ENCODE results near the gene POLG. TPM values are rescaled to one million over a fixed set of nuclear protein-coding genes. Genes with fewer than 3 reads are reported as not detected.

Gene POLG
- total RNA-seq, 2 experiments from 2014 or later, result 139 to 140 TPM

GRCh38 chr15:89330119-89330518 lies 4.5 kb downstream of the POLG start:
- Mint-ChIP-seq H3K27ac (peak overlapping the region; percentile 84), H3K9me3 (peaks cover 2% of the 10 kb centered on the region), H3K4me1 (ENCODE audit: low read depth) (peaks cover 58% of the 10 kb centered on the region), H3K36me3 (ENCODE audit: low read depth) (peaks cover 85% of the 10 kb centered on the region), H3K27me3 (peaks cover 6% of the 10 kb centered on the region), H3K4me3 (peak overlapping the region; percentile 88)
- intact Hi-C loops (cut with DNase I, micrococcal nuclease), result loop anchor here (10.0 kb wide), 3 partner anchors 365 to 785 kb away; partner anchors contain the start of genes AEN (in 2 of the 2), DET1 (in 1 of the 2), PEX11A (in 1 of the 2) and WDR93 (in 1 of the 2)
- H3K9me3 ChIP-seq (ENCODE audit: control insufficient read depth in 1 of 2, insufficient read depth in 1 of 2, low read length in 2 of 2), result no peaks in the 10 kb centered on the region
- no peaks in the 10 kb centered on the region for H3K27me3 ChIP-seq (ENCODE audit: control insufficient read depth in 1 of 2, insufficient read depth in 2 of 2, low read length in 2 of 2)
- H3K36me3 ChIP-seq (ENCODE audit: insufficient read depth, low read length), result peaks cover 81% of the 10 kb centered on the region
- no peak for DNase-seq
- no peak for TF ChIP-seq CTCF (IDR thresholded peaks at IDR 0.05)
- no peak for ATAC-seq (ENCODE audit: poor library complexity)
- POLR2A ChIA-PET, result interaction anchor here (0.9 to 1.5 kb wide), 3 partner anchors 10 to 123 kb away, joined by 3 to 5 read pairs (median 4); no protein-coding TSS in a partner anchor
- no peak overlapping the region for H3K4me3 ChIP-seq (ENCODE audit: low read length)
- H3K4me1 ChIP-seq (ENCODE audit: insufficient read depth, low read length), result peaks cover 68% of the 10 kb centered on the region
- CTCF ChIA-PET, result interaction anchor here (1.9 kb wide), 1 partner anchor 28 kb away, joined by 7 read pairs; no protein-coding TSS in a partner anchor
- H3K27ac ChIP-seq (ENCODE audit: low read depth in 1 of 2, low read length in 2 of 2), result peak overlapping the region in 1 of 2 donors; percentile 40

GRCh38 chr15:89329329-89330084 lies 5.1 kb downstream of the POLG start:
- Histone ChIP-seq H3K27me3 (ENCODE audit: control insufficient read depth in 1 of 2, insufficient read depth in 2 of 2, low read length in 2 of 2) (no peaks in the 10 kb centered on the region), H3K36me3 (ENCODE audit: insufficient read depth, low read length) (peaks cover 87% of the 10 kb centered on the region), H3K4me3 (ENCODE audit: low read length) (no peak overlapping the region), H3K9me3 (ENCODE audit: control insufficient read depth in 1 of 2, insufficient read depth in 1 of 2, low read length in 2 of 2) (no peaks in the 10 kb centered on the region), H3K27ac (ENCODE audit: low read depth in 1 of 2, low read length in 2 of 2) (peak overlapping the region in 1 of 2 donors; percentile 40), H3K4me1 (ENCODE audit: insufficient read depth, low read length) (peaks cover 68% of the 10 kb centered on the region)
- Mint-ChIP-seq H3K4me1 (ENCODE audit: low read depth) (peaks cover 51% of the 10 kb centered on the region), H3K9me3 (no peaks in the 10 kb centered on the region), H3K27ac (peak overlapping the region; percentile 84), H3K36me3 (ENCODE audit: low read depth) (peaks cover 85% of the 10 kb centered on the region), H3K27me3 (no peaks in the 10 kb centered on the region), H3K4me3 (peak overlapping the region; percentile 88)
- peak in 5 of 14 experiments; percentile 10 to 58 (median 49) for DNase-seq
- ChIA-PET CTCF (interaction anchor here (1.9 kb wide), 1 partner anchor 29 kb away, joined by 7 read pairs; no protein-coding TSS in a partner anchor), POLR2A (interaction anchor here (1.2 to 1.5 kb wide), 2 partner anchors 9 to 122 kb away, joined by 4 to 5 read pairs; no protein-coding TSS in a partner anchor)
- no peak for ATAC-seq (ENCODE audit: poor library complexity)
- intact Hi-C loops (cut with DNase I, micrococcal nuclease), result loop anchor here (10.0 kb wide), 3 partner anchors 365 to 785 kb away; partner anchors contain the start of genes AEN (in 2 of the 2), DET1 (in 1 of the 2), PEX11A (in 1 of the 2) and WDR93 (in 1 of the 2)
- no peak for TF ChIP-seq CTCF (IDR thresholded peaks at IDR 0.05)

- ChIA-PET CTCF (interaction anchor here (1.3 kb wide), 1 partner anchor 30 kb away, joined by 5 read pairs; no protein-coding TSS in a partner anchor), POLR2A (interaction anchor here (0.6 to 1.5 kb wide), 3 partner anchors 8 to 361 kb away, joined by 3 to 5 read pairs (median 5); no protein-coding TSS in a partner anchor)
- TF ChIP-seq CTCF (IDR thresholded peaks at IDR 0.05), result no peak
- intact Hi-C loops (cut with DNase I, micrococcal nuclease), result no loop called here
- Histone ChIP-seq H3K36me3 (ENCODE audit: insufficient read depth, low read length) (peaks cover 96% of the 10 kb centered on the region), H3K4me3 (ENCODE audit: low read length) (no peak overlapping the region), H3K4me1 (ENCODE audit: insufficient read depth, low read length) (peaks cover 63% of the 10 kb centered on the region), H3K27ac (ENCODE audit: low read depth in 1 of 2, low read length in 2 of 2) (no peak overlapping the region), H3K27me3 (ENCODE audit: control insufficient read depth in 1 of 2, insufficient read depth in 2 of 2, low read length in 2 of 2) (no peaks in the 10 kb centered on the region), H3K9me3 (ENCODE audit: control insufficient read depth in 1 of 2, insufficient read depth in 1 of 2, low read length in 2 of 2) (no peaks in the 10 kb centered on the region)
- no peak for DNase-seq
- H3K9me3 Mint-ChIP-seq, result no peaks in the 10 kb centered on the region
- peaks cover 93% of the 10 kb centered on the region for H3K36me3 Mint-ChIP-seq (ENCODE audit: low read depth)
- no peak overlapping the region for H3K4me3 Mint-ChIP-seq
- ATAC-seq (ENCODE audit: poor library complexity), result no peak
- H3K27ac Mint-ChIP-seq, result peak overlapping the region; percentile 84
- H3K27me3 Mint-ChIP-seq, result no peaks in the 10 kb centered on the region
- H3K4me1 Mint-ChIP-seq (ENCODE audit: low read depth), result peaks cover 48% of the 10 kb centered on the region
Measured at GRCh38 chr15:89328398-89329254, 6.0 kb downstream of the POLG start.

Measured in CD4-positive, alpha-beta T cell (primary cell).